Urothelium cell line (cell line): ENCODE data around the gene SLC27A2.
"Not testable (repeated sequence)": the region's sequence is repeated elsewhere in the genome, so short reads cannot be mapped to it uniquely, and the experiment has no call there.

Source experiments
- DNase-seq: peaks from one replicate; pipeline ENCODE4 v3.0.0; 2011; ENCODE audit warnings: low spot score, mixed read lengths
- FAIRE-seq: peaks from 2 replicates; lab custom pipeline; 2011; peaks lifted over from hg19 to GRCh38; lab: Jason Lieb, UNC

The SLC27A2 gene

GRCh38 chr15:50188793-50189192 lies 6.8 kb downstream of the SLC27A2 start:
- DNase-seq, FAIRE-seq: not testable (repeated sequence)

GRCh38 chr15:50189633-50190032 lies 7.6 kb downstream of the SLC27A2 start:
- no peak for FAIRE-seq
- DNase-seq: no peak

GRCh38 chr15:50190166-50190570 lies 8.2 kb downstream of the SLC27A2 start:
- DNase-seq (no peak), FAIRE-seq (no peak)

GRCh38 chr15:50190723-50191122 lies 8.7 kb downstream of the SLC27A2 start:
- FAIRE-seq (no peak), DNase-seq (no peak)

GRCh38 chr15:50192164-50192563 lies 10.2 kb downstream of the SLC27A2 start:
- FAIRE-seq (no peak), DNase-seq (no peak)

- DNase-seq (no peak), FAIRE-seq (no peak)
These were observed 11.1 kb downstream of the SLC27A2 start for GRCh38 chr15:50192926-50193620.

- DNase-seq (no peak), FAIRE-seq (no peak)
These were observed 20.0 kb downstream of the SLC27A2 start for GRCh38 chr15:50202003-50202402.

- DNase-seq (no peak), FAIRE-seq (no peak)
These were observed 24.0 kb downstream of the SLC27A2 start for GRCh38 chr15:50206020-50206419.

- DNase-seq (no peak), FAIRE-seq (no peak)
These were observed 27.8 kb downstream of the SLC27A2 start for GRCh38 chr15:50209809-50210208.

GRCh38 chr15:50210462-50211157 lies 28.6 kb downstream of the SLC27A2 start:
- FAIRE-seq: no peak

GRCh38 chr15:50218291-50218690 lies 36.3 kb downstream of the SLC27A2 start:
- FAIRE-seq (no peak), DNase-seq (no peak)

More at GRCh38 chr15:50210462-50211157, 28.6 kb downstream of the SLC27A2 start:
- no peak for DNase-seq

- DNase-seq (no peak), FAIRE-seq (no peak)
These were observed 36.7 kb downstream of the SLC27A2 start for GRCh38 chr15:50218691-50219090.

- DNase-seq (no peak), FAIRE-seq (no peak)
These were observed 37.8 kb downstream of the SLC27A2 start for GRCh38 chr15:50219820-50220219.

GRCh38 chr15:50222181-50222580 lies 40.2 kb downstream of the SLC27A2 start:
- FAIRE-seq (no peak), DNase-seq (no peak)

GRCh38 chr15:50224606-50225005 lies 42.6 kb downstream of the SLC27A2 start:
- FAIRE-seq (no peak), DNase-seq (no peak)

GRCh38 chr15:50225057-50225456 lies 43.1 kb downstream of the SLC27A2 start:
- DNase-seq (no peak), FAIRE-seq (no peak)

GRCh38 chr15:50225938-50226337 lies 43.9 kb downstream of the SLC27A2 start:
- DNase-seq: no peak
- FAIRE-seq: no peak

GRCh38 chr15:50227076-50227475 lies 45.1 kb downstream of the SLC27A2 start:
- FAIRE-seq (no peak), DNase-seq (no peak)

- FAIRE-seq (no peak), DNase-seq (no peak)
These were observed 46.9 kb downstream of the SLC27A2 start for GRCh38 chr15:50228866-50229265.

- no peak for FAIRE-seq
These were observed 47.3 kb downstream of the SLC27A2 start for GRCh38 chr15:50229336-50229735.

GRCh38 chr15:50231761-50232160 lies 49.8 kb downstream of the SLC27A2 start:
- FAIRE-seq: no peak

More at GRCh38 chr15:50229336-50229735, 47.3 kb downstream of the SLC27A2 start:
- DNase-seq: no peak

GRCh38 chr15:50232791-50233190 lies 50.8 kb downstream of the SLC27A2 start:
- DNase-seq (no peak), FAIRE-seq (no peak)

More at GRCh38 chr15:50231761-50232160, 49.8 kb downstream of the SLC27A2 start:
- DNase-seq: no peak
